GM12878 (cell line): ENCODE data around the gene C1orf21.

Experiments
- POLR2A ChIP-seq: IDR thresholded peaks from 2 replicates; pipeline ENCODE4 v1.6.1; 2011; ENCODE audit warnings: low read depth, mild to moderate bottlenecking, low read length
- SMARCA5 ChIP-seq: fragments of 450-650 bp; IDR thresholded peaks from 2 replicates; pipeline ENCODE4 v1.6.1; 2017; ENCODE audit warnings: mild to moderate bottlenecking
- TARDBP ChIP-seq: IDR thresholded peaks from 2 replicates; pipeline ENCODE4 v1.6.1; 2016; ENCODE audit warnings: borderline replicate concordance

GRCh38 chr1:184386312-184387068 lies at the start of gene C1orf21:
- TF ChIP-seq TARDBP (no peak), SMARCA5 (no peak), POLR2A (peak; percentile 32; the same call in 1 of the 2 replicates)
